GM12874 (cell line): ENCODE data around the gene LZTS3.

Experiments
- TF ChIP-seq, protein P1 (sequence below): IDR thresholded peaks from 2 replicates; pipeline ENCODE4 v1.5.1; 2011; ENCODE audit warnings: low read depth, mild to moderate bottlenecking, control low read depth, low read length, moderate library complexity; ENCODE audit not compliant: insufficient read depth

Gene LZTS3

DNA sequence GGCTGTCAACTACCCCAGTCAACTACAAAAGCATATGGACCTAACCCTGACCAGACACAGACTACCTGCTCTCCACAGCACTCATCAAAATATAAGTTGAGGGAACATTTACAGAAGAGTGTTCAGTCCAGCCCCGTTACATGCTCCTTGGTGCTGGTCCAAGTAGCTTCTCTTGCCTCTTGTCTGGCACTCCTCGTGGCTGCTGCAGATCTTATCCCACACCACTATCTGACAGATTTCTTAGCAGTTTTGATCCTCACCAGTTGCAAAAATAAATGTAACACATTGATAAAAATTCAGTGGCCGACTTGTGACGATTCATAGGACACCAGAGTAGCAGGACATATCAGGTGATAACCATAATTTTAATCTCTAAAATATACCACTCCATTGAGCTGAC is 44.3 kb downstream of the LZTS3 start:
- TF ChIP-seq, protein P1, sequence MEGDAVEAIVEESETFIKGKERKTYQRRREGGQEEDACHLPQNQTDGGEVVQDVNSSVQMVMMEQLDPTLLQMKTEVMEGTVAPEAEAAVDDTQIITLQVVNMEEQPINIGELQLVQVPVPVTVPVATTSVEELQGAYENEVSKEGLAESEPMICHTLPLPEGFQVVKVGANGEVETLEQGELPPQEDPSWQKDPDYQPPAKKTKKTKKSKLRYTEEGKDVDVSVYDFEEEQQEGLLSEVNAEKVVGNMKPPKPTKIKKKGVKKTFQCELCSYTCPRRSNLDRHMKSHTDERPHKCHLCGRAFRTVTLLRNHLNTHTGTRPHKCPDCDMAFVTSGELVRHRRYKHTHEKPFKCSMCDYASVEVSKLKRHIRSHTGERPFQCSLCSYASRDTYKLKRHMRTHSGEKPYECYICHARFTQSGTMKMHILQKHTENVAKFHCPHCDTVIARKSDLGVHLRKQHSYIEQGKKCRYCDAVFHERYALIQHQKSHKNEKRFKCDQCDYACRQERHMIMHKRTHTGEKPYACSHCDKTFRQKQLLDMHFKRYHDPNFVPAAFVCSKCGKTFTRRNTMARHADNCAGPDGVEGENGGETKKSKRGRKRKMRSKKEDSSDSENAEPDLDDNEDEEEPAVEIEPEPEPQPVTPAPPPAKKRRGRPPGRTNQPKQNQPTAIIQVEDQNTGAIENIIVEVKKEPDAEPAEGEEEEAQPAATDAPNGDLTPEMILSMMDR: no peak

DNA sequence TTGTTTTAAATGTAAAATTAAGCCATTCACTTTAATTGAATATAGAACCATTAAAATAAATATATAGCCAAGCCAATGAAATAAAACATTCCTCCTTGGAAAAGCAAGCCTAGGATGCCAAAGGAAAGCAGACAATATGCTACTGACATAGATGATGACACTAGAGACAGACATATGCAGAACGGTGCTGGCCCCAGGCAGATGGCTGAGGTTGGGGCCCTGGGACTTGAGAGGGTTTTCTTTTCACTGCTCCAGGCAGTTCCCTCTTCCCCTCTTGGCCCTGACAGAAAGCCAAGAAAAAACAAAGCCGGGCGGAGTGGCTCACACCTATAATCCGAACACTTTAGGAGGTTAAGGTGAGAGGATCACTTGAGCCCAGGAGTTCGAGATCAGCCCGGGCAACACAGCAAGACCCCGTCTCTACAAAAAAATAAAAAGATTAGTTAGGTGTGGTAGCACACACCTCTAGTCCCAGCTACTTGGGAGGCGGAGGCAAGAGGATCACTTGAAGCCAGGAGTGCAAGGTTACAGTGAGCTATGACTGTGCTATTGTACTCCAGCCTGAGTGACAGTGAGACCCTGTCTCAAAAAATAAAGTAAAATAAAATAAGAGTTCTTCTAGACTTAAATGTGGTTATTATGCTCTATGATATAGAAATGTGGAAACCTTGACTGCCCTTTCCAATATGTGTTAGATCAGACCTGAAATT is 44.9 kb downstream of the LZTS3 start:
- TF ChIP-seq, protein P1: no peak

DNA sequence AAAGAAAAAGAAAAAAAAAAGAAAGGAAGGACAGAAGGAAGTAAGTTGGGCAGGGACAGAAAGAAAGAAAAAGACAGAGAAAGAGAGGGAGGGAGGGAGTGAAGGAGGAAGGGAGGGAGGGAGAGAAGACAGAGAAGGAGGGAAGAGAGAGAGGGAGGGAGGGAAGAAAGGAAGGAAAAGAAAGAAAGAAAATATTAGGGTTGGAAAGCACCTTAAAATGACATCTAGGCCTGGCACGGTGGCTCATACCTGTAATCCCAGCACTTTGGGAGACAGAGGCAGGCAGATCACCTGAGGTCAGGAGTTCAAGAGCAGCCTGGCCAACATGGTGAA is 46.9 kb downstream of the LZTS3 start:
- TF ChIP-seq, protein P1: no peak

DNA sequence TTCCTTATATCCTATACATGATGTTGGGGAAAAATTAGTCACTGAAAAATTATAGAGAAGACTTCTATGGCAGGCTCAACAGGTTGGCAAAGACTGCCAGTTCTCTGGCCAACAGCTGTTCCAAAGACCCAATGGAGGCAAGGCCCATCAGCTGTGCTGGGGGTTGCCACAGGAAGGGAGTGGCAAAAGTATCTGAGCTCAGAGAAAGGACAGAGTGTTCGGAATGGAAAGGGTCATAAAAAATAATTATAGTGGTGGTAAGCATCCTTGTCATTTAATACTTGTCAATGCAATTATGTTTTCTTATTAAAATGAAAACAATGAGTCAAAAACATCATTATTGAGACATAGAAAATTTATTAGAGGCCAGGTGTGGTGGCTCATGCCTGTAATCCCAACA is 49.8 kb downstream of the LZTS3 start:
- TF ChIP-seq, protein P1: no peak

DNA sequence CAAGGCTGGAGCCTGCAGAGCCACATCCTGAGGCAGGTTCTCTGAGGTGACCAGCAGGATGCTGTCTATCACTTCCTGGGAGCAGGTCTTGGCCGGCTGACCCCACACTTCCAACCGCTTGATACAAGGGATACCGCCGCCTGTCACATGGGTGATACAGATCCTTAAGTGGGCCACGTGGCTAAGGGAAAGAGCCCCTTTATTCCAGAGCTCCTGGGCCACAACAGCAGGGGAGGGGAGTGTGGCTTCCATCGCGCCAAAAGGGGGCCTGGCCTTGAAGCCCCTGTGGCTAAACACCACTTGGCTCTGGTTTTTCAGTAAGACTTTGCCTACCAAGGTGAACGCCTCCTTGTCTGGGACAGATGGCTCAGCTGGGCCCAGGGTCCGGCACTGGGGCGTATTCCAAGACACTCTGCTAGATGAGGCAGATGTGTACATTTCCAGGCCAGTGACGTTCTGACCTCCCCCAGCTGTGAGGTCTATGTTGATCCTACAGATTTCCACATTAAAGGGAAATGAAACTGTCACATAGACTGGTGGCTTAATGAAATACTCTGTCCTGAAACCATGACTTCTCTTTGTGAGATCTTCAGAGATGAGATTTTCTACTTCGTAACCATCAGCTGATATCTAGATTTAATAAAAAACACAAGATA is 51.3 kb downstream of the LZTS3 start:
- TF ChIP-seq, protein P1: no peak

DNA sequence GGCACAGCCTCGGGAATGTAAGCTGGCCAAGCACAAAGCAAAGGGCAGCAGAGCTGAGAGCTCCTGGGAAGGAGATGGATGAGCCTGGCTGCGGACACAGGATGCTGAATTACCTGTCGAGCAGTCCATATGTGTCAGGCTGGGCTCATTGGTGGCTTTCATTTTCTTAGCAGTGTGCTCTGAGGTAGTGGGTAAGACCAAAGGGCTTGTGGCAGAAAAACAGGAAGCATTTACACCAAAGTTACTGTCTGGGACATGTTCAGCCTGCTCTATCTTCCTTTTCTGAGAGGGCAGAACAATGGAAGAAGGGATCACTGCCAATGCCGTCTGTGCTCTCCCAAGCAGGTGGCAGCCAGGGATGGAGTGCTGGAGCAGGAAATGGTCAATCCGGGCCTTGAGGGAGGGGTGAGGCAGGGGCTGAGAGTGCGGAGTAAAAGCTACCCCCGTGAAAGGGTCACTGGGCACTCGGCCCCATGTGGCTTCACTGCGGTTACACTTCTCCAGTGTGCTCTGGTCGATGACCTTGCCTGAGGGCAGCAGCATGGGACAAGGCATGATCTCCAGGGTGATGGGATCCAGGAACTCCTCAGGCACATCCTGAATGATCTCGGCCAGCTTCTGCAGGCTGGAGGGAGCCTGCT is 52.0 kb downstream of the LZTS3 start:
- TF ChIP-seq, protein P1: no peak

DNA sequence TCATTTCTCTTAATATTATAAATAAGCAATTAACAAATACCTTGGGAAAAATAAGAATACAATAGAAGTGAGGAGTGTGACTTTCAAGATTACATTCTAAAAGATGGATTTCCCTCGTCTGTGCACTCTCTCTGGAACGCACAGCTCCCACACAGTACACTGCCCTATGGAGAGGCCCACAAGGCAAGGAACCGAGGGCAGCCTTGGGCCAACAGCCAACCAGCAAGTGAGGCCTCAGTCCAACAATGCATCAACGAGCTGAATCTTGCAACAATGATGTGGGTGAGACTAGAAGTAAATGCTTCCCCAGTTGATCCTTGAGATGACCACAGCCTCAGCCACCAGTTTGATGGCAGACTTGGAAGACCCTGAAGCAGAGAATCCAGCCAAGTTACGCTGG is 54.3 kb downstream of the LZTS3 start:
- TF ChIP-seq, protein P1: no peak
